ENCODE measurements around the gene STARD13.
A peak's percentile ranks its signal among the peaks of the same experiment; 100 is the strongest.

The STARD13 gene

DNA sequence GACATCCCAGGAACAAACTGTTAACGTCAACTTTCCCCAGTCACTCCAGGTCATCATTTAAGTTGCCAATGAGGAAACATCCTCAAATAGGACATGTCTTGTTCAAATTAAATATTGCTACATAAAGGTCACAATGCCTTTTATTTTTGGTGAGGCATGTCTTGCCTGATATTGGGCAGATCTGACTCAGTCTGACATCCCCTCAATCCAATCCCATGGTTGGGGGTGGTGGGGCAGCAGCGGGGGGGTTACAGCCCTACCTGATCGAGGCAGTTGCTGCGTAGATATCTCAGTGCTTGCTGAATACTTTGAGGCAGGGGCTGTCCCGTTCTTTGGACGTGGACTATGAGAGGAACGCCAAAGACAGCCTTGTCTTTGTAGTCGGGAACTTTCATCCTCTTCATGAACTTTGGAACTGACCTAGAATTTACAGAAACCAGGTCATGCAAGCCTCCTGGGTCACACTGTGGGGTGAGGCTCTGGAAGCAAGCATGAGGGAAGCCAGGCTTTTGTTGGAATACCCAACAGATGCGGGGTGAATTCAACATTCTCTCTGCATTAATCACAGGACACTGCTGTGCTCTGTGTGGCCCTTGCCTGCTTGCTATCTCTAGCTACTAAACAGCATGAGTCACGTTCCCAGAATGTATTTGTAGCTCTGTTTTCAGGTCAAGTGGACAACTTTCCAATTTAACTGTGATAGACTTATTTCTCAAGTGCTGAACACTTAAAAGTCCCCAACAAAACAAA lies 159.6 kb downstream of the STARD13 start:
- Histone ChIP-seq H3K79me2 (ENCODE audit: control insufficient read depth, insufficient read depth, low read length) (no peaks in the 10 kb centered on the region), H3K27me3 (ENCODE audit: insufficient read depth, low read length, poor library complexity) (no peaks in the 10 kb centered on the region), H3K4me1 (ENCODE audit: control insufficient read depth, low read depth, low read length) (peaks cover 11% of the 10 kb centered on the region), H2BK120ac (ENCODE audit: low read depth, low read length) (no peak overlapping the region), H4K8ac (ENCODE audit: low read depth, low read length) (no peak overlapping the region), H3K4ac (ENCODE audit: low read depth, low read length) (peak overlapping the region; percentile 89), H3K56ac (ENCODE audit: low read length) (no peak overlapping the region), H2BK5ac (ENCODE audit: low read length) (no peak overlapping the region), H3K27ac (ENCODE audit: low read depth, low read length) (peak overlapping the region; percentile 49), H3K4me3 (ENCODE audit: low read length) (no peak overlapping the region), H4K5ac (ENCODE audit: low read length) (no peak overlapping the region), H3K9ac (ENCODE audit: low read length) (no peak overlapping the region), H3K4me2 (ENCODE audit: low read length) (no peak overlapping the region), H3K79me1 (ENCODE audit: low read length) (no peaks in the 10 kb centered on the region), H3K23ac (ENCODE audit: low read length) (no peak overlapping the region), H3K36me3 (ENCODE audit: control insufficient read depth, insufficient read depth, low read length) (no peaks in the 10 kb centered on the region), H2BK15ac (replicated peaks; ENCODE audit: low read depth) (no peak overlapping the region), H3K18ac (ENCODE audit: low read length) (peak overlapping the region; percentile 89), H2AK5ac (ENCODE audit: low read length) (no peak overlapping the region)
- WGBS (ENCODE audit: extremely low coverage, insufficient coverage, low lambda C conversion rate): no CpG with 5 or more reads among the region's 10 CpGs
- DNase-seq: peak; percentile 97

DNA sequence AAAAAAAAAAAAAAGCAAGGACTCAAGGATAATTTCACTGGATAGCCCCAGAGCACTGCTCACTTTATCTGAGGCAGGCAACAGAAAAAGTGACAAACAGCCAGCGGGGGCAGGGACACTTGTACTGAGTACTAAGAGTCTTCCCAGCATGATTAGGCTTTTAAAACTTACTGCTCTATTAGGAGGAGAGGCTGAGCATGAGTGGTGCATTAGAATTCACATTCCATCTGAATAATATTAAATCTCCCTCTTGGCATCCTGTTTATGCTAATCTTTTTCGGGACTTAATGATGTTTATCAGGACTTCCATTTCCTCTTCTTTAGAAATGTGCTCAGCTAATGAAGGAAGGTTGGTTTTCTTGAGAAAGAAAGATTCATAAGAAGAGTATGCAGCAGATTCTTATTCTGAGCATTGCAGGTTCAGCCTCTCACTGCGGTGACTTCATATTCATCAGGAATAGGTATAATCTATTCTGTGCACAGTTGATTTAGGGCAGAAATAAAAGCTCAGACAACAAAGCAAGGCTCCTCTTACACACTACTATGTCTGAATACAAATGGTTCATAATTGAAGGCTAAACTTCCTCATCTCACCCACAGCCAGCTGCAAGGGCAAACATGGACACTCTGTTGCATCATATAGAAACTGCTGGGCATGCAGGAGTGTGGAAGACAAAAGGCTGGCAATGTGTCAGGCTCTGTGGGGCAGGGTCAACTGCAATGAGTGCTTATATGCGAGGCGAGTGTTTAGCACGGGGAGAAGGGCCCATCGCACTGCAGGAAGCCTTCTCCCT lies 162.3 kb downstream of the STARD13 start:
- no peak overlapping the region for H3K4me3 ChIP-seq (ENCODE audit: low read length)
- no peak overlapping the region for H3K9ac ChIP-seq (ENCODE audit: low read length)
- H3K4me2 ChIP-seq (ENCODE audit: low read length): no peak overlapping the region
- no peak overlapping the region for H2AK5ac ChIP-seq (ENCODE audit: low read length)
- H3K36me3 ChIP-seq (ENCODE audit: control insufficient read depth, insufficient read depth, low read length): no peaks in the 10 kb centered on the region
- peak; percentile 67 for DNase-seq
- peak overlapping the region; percentile 23 for H2BK5ac ChIP-seq (ENCODE audit: low read length)
- no CpG with 5 or more reads among the region's 7 CpGs for WGBS (ENCODE audit: extremely low coverage, insufficient coverage, low lambda C conversion rate)
- no peaks in the 10 kb centered on the region for H3K27me3 ChIP-seq (ENCODE audit: insufficient read depth, low read length, poor library complexity)
- no peak overlapping the region for H2BK15ac ChIP-seq (replicated peaks; ENCODE audit: low read depth)
- peaks cover 11% of the 10 kb centered on the region for H3K4me1 ChIP-seq (ENCODE audit: control insufficient read depth, low read depth, low read length)
- no peak overlapping the region for H4K5ac ChIP-seq (ENCODE audit: low read length)
- H2BK120ac ChIP-seq (ENCODE audit: low read depth, low read length): no peak overlapping the region
- H4K8ac ChIP-seq (ENCODE audit: low read depth, low read length): no peak overlapping the region
- no peak overlapping the region for H3K23ac ChIP-seq (ENCODE audit: low read length)
- H3K4ac ChIP-seq (ENCODE audit: low read depth, low read length): no peak overlapping the region
- H3K27ac ChIP-seq (ENCODE audit: low read depth, low read length): peak overlapping the region; percentile 24
- no peak overlapping the region for H3K18ac ChIP-seq (ENCODE audit: low read length)
- peak overlapping the region; percentile 73 for H3K56ac ChIP-seq (ENCODE audit: low read length)
- no peaks in the 10 kb centered on the region for H3K79me2 ChIP-seq (ENCODE audit: control insufficient read depth, insufficient read depth, low read length)
- H3K79me1 ChIP-seq (ENCODE audit: low read length): no peaks in the 10 kb centered on the region

DNA sequence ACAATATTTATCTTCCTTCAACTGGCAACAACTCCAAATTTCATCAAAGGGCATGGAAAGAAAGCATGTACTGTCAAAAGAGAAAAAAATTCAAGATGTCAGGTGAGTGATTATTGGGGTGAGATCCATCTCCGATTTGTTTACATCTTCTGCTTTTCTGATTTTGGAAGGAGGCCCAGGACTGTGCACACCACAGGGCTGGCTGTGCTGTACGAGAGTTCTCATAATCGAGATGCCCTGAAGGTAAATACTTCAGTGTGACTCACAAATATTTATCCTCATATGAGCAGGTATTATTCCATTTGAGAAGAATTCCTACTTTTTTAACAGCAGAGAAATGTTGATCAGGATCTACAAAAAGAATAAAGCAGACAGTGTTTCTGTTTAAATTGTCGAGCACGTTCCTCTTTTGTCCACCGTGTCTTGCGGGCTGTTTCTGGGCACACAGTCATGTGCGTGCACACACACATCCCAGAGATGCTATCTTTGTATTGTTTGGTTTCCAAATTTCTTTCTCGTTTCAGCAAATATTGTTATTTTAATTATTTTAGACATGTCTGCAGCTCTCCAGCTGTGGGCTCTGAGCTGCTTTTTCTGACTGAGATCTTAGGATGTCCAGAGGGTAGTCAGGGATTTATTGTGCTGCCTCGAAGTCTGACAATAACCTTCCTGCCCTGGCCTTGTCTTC lies 165.6 kb downstream of the STARD13 start:
- no peak for DNase-seq
- Histone ChIP-seq H3K4ac (ENCODE audit: low read depth, low read length) (peak overlapping the region; percentile 31), H4K5ac (ENCODE audit: low read length) (no peak overlapping the region), H2BK5ac (ENCODE audit: low read length) (no peak overlapping the region), H3K4me1 (ENCODE audit: control insufficient read depth, low read depth, low read length) (peaks cover 11% of the 10 kb centered on the region), H3K27me3 (ENCODE audit: insufficient read depth, low read length, poor library complexity) (no peaks in the 10 kb centered on the region), H3K79me1 (ENCODE audit: low read length) (no peaks in the 10 kb centered on the region), H2AK5ac (ENCODE audit: low read length) (no peak overlapping the region), H4K8ac (ENCODE audit: low read depth, low read length) (no peak overlapping the region), H2BK15ac (replicated peaks; ENCODE audit: low read depth) (no peak overlapping the region), H3K23ac (ENCODE audit: low read length) (no peak overlapping the region), H3K27ac (ENCODE audit: low read depth, low read length) (no peak overlapping the region), H3K9ac (ENCODE audit: low read length) (no peak overlapping the region), H3K4me2 (ENCODE audit: low read length) (no peak overlapping the region), H3K79me2 (ENCODE audit: control insufficient read depth, insufficient read depth, low read length) (no peaks in the 10 kb centered on the region), H3K36me3 (ENCODE audit: control insufficient read depth, insufficient read depth, low read length) (no peaks in the 10 kb centered on the region), H3K56ac (ENCODE audit: low read length) (no peak overlapping the region), H3K4me3 (ENCODE audit: low read length) (no peak overlapping the region), H2BK120ac (ENCODE audit: low read depth, low read length) (no peak overlapping the region), H3K18ac (ENCODE audit: low read length) (no peak overlapping the region)
- no CpG with 5 or more reads among the region's 10 CpGs for WGBS (ENCODE audit: extremely low coverage, insufficient coverage, low lambda C conversion rate)

DNA sequence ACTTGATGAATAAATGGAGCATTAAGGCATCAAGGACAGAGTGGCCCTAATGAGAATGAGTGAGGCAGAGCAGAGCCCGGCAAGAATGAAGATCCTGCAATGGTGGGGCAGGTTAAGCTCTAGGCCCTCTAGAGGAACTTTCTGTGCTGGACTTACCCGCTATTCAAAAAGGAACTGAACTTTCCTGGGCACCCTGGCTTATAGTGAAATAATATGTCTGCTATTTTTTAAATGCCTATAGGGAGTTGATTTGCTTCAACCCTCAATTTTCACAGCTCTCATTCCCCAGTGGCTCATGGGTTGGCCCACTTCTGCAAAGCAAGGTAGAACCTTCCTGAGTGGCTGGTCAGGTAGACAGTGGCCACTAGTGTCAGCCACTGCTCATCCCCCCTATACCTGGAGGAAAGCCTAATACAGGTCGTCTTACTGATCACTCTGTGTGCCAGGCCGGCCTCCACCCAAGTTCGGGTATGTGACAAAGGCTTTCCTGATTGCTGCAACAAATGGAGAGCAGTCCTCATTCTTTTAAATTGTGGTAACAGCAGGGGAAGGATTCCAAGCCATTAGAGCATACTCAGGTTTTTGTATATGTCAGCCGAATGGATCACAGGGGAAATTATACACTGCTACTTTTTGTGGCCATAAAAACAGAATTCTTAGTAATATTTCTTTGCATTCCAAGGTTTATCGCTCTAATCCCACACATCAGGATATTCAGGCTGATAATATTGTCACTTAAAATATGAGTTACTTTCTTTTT lies 166.4 kb downstream of the STARD13 start:
- no peak overlapping the region for H3K4me3 ChIP-seq (ENCODE audit: low read length)
- no peaks in the 10 kb centered on the region for H3K79me2 ChIP-seq (ENCODE audit: control insufficient read depth, insufficient read depth, low read length)
- H4K5ac ChIP-seq (ENCODE audit: low read length): no peak overlapping the region
- no peak overlapping the region for H3K4ac ChIP-seq (ENCODE audit: low read depth, low read length)
- no peak overlapping the region for H2BK15ac ChIP-seq (replicated peaks; ENCODE audit: low read depth)
- no peak overlapping the region for H2BK120ac ChIP-seq (ENCODE audit: low read depth, low read length)
- H3K4me1 ChIP-seq (ENCODE audit: control insufficient read depth, low read depth, low read length): peaks cover 10% of the 10 kb centered on the region
- H3K56ac ChIP-seq (ENCODE audit: low read length): no peak overlapping the region
- no peak overlapping the region for H3K23ac ChIP-seq (ENCODE audit: low read length)
- H3K36me3 ChIP-seq (ENCODE audit: control insufficient read depth, insufficient read depth, low read length): no peaks in the 10 kb centered on the region
- H3K27ac ChIP-seq (ENCODE audit: low read depth, low read length): no peak overlapping the region
- H2AK5ac ChIP-seq (ENCODE audit: low read length): no peak overlapping the region
- H3K4me2 ChIP-seq (ENCODE audit: low read length): no peak overlapping the region
- no peak overlapping the region for H4K8ac ChIP-seq (ENCODE audit: low read depth, low read length)
- no peak overlapping the region for H3K9ac ChIP-seq (ENCODE audit: low read length)
- no CpG with 5 or more reads among the region's 7 CpGs for WGBS (ENCODE audit: extremely low coverage, insufficient coverage, low lambda C conversion rate)
- no peak overlapping the region for H2BK5ac ChIP-seq (ENCODE audit: low read length)
- no peak overlapping the region for H3K18ac ChIP-seq (ENCODE audit: low read length)
- DNase-seq: peak; percentile 55
- no peaks in the 10 kb centered on the region for H3K27me3 ChIP-seq (ENCODE audit: insufficient read depth, low read length, poor library complexity)
- no peaks in the 10 kb centered on the region for H3K79me1 ChIP-seq (ENCODE audit: low read length)

DNA sequence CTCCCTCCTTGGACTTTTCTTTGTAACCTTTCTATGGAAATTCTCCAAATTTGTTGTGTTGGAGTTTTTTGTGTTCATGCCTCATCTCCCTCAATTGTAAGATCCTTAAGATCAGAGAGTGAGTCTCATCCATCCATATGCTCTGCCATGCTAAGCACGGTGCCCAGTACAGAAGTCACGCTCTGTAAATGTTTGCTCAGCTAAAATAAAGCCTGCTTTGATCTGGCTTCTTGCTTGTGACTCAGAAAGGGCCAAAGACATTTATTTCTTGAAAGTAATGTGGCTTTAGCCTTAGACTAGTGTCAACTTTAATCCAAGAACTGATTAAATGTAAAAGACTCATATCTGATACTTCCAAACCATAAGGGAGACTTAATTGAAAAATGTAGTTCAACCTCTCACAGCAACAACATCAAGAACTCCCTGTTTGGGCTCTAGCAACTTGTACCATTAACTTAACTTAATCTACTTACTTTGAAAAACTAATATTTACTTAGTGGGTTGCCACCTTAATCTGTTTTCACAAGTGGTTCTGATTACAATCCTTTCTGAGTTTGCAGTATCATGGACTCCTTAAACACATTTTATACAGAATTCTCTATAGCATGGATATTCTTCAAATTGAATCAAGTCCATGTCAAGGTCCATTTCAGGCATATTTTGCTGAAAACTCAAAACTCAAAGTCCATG lies 169.1 kb downstream of the STARD13 start:
- no peak overlapping the region for H3K23ac ChIP-seq (ENCODE audit: low read length)
- H3K4me1 ChIP-seq (ENCODE audit: control insufficient read depth, low read depth, low read length): no peaks in the 10 kb centered on the region
- H2AK5ac ChIP-seq (ENCODE audit: low read length): no peak overlapping the region
- H4K8ac ChIP-seq (ENCODE audit: low read depth, low read length): no peak overlapping the region
- H3K27me3 ChIP-seq (ENCODE audit: insufficient read depth, low read length, poor library complexity): no peaks in the 10 kb centered on the region
- no peak overlapping the region for H2BK5ac ChIP-seq (ENCODE audit: low read length)
- H3K27ac ChIP-seq (ENCODE audit: low read depth, low read length): no peak overlapping the region
- no peaks in the 10 kb centered on the region for H3K36me3 ChIP-seq (ENCODE audit: control insufficient read depth, insufficient read depth, low read length)
- no peak overlapping the region for H4K5ac ChIP-seq (ENCODE audit: low read length)
- H3K79me1 ChIP-seq (ENCODE audit: low read length): no peaks in the 10 kb centered on the region
- no peak overlapping the region for H3K56ac ChIP-seq (ENCODE audit: low read length)
- no peak overlapping the region for H2BK120ac ChIP-seq (ENCODE audit: low read depth, low read length)
- no peak overlapping the region for H2BK15ac ChIP-seq (replicated peaks; ENCODE audit: low read depth)
- no CpG with 5 or more reads among the region's 2 CpGs for WGBS (ENCODE audit: extremely low coverage, insufficient coverage, low lambda C conversion rate)
- H3K9ac ChIP-seq (ENCODE audit: low read length): no peak overlapping the region
- no peak overlapping the region for H3K4ac ChIP-seq (ENCODE audit: low read depth, low read length)
- H3K4me3 ChIP-seq (ENCODE audit: low read length): no peak overlapping the region
- H3K18ac ChIP-seq (ENCODE audit: low read length): no peak overlapping the region
- no peak for DNase-seq
- no peaks in the 10 kb centered on the region for H3K79me2 ChIP-seq (ENCODE audit: control insufficient read depth, insufficient read depth, low read length)
- no peak overlapping the region for H3K4me2 ChIP-seq (ENCODE audit: low read length)
